ENCODE measurements around the gene CHST12.

CHST12 gene

DNA sequence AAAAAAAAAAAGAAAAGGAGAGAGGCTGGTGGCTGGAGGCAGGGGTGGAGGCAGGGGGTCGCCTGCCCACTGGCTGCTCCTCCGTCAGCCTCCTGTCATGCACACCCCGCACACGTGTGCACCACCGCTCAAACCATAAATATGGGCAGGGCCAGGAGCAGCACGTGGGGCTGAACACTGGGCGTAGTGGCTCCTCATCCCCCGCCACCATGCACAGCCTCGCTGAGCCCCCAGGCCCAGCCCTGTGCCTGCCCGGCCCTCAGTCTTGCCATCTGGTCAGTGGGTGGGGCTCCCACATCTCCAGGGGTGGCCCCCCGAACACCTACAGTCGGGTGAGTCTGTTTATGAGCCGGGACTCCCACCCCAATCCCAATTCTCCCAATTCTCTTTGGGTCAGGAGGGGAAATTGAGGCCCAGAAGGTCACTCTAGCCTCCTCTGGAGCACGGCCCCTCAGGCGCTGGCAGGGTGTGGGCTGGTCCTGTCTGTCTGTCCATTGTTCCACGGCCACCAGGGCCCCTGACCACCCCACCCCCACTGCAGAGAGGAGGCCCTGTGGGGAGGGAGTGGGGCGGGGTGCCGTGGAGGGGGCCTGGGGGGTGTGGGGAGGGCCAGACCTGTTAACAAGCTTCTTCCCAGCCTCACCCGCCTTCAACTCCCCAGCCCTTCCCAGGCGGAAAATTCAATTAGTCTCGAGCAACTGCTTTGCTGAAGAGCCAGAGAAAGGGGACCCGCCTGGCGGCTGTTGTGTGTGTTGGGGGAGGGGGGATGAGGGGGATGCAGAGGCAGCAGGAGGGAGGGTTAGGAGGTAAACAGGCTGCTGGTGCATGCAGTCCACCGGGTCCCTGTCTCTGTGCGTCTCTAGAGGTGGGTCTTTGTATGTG is 92.2 kb downstream of the CHST12 start:
- Histone ChIP-seq H3K36me3 (ENCODE audit: insufficient read depth, low read length) (no peaks in the 10 kb centered on the region), H3K4me1 (ENCODE audit: insufficient read depth, low read length) (peaks cover 66% of the 10 kb centered on the region), H2AFZ (ENCODE audit: low read depth, low read length) (no peak overlapping the region), H3K9me3 (ENCODE audit: low read length) (no peaks in the 10 kb centered on the region), H3K4me3 (ENCODE audit: low read length) (no peak overlapping the region), H3K27me3 (ENCODE audit: insufficient read depth, low read length) (no peaks in the 10 kb centered on the region)

DNA sequence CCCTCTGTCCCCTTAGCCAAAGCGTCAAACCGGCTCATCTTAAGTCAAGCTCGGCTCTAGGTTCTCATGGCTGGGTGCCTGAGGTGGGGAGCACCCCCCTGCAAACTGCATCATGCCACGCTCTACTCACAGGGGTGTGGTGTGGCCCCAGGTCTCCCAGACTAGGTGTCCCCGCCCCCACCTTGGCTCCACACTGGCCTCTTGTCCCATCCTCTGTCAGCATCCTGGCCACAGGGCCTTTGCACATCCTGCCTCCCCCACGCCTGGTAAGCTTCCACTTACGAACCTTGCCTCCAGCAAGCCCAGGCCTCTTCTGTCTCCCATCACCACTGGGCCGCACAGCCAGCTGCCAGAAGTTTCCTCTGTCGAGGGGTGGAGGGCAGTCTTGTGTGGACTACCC is 93.0 kb downstream of the CHST12 start:
- H3K27me3 ChIP-seq (ENCODE audit: insufficient read depth, low read length), result no peaks in the 10 kb centered on the region
- H3K36me3 ChIP-seq (ENCODE audit: insufficient read depth, low read length), result no peaks in the 10 kb centered on the region
- no peak overlapping the region for H3K4me3 ChIP-seq (ENCODE audit: low read length)
- no peaks in the 10 kb centered on the region for H3K9me3 ChIP-seq (ENCODE audit: low read length)
- peaks cover 68% of the 10 kb centered on the region for H3K4me1 ChIP-seq (ENCODE audit: insufficient read depth, low read length)
- no peak overlapping the region for H2AFZ ChIP-seq (ENCODE audit: low read depth, low read length)

DNA sequence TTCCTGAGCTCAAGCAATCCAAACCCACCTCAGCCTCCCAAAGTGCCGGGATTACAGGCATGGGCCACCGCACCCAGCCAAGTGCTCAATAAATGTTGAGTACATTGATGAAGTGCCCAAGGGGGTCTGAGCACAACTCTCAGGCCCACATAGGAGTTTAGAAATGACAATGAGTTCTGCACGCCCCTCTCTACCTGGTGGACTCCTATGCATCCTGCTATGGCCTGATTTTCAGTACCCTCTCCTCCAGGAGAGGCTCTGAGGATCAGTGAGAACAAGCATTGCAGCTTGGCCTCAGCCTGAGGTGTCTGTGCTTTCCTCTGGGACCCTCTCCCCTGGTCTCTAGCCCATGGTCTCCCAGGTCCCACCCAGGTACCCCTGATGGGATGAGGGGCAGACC is 93.7 kb downstream of the CHST12 start:
- H3K9me3 ChIP-seq (ENCODE audit: low read length), result no peaks in the 10 kb centered on the region
- H3K4me1 ChIP-seq (ENCODE audit: insufficient read depth, low read length), result peaks cover 68% of the 10 kb centered on the region
- H3K4me3 ChIP-seq (ENCODE audit: low read length), result no peak overlapping the region
- H3K27me3 ChIP-seq (ENCODE audit: insufficient read depth, low read length), result no peaks in the 10 kb centered on the region
- H2AFZ ChIP-seq (ENCODE audit: low read depth, low read length), result no peak overlapping the region
- no peaks in the 10 kb centered on the region for H3K36me3 ChIP-seq (ENCODE audit: insufficient read depth, low read length)

DNA sequence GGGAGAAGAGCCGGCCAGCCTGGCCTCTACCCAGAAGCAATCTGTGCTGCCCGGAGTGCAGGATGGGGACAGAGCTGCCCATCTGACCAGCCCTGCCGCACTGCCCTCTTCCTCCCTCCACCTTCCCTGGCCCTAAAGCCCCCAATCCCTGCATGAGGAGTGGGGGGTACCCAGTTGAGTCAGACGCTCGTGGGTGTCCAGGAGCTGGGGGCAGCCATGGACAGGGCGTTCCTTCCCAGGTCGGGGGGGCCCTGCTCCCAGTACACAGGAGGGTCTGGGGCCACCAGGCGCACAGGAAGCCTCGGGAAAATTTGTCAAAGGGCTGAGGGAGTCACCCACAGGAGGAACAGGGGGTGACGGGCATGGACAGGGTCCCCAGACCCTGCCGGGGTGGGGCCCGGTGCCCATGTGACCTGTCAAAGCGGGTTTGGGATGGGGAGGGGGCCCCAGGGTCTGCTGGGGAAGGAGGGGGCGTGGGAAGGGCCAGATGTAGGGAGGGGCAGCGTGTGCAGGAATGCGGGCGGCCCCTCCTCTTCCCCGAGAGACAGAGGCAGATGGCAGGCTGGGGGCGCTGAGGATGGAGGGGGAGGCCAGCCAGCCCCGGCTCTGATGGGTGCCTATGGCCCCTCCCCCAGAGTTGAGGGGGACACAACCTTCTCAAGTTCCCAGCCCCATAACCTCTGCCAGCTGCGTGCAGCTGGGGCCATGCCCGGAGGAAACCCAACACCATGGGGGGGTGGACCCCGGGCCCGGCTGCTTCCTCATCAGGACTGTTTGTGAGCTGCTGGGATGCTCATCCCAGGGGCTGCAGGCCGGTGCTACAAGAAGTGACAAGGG is 94.3 kb downstream of the CHST12 start:
- Histone ChIP-seq H3K27me3 (ENCODE audit: insufficient read depth, low read length) (no peaks in the 10 kb centered on the region), H3K4me3 (ENCODE audit: low read length) (no peak overlapping the region), H3K4me1 (ENCODE audit: insufficient read depth, low read length) (peaks cover 68% of the 10 kb centered on the region), H3K9me3 (ENCODE audit: low read length) (no peaks in the 10 kb centered on the region), H3K36me3 (ENCODE audit: insufficient read depth, low read length) (no peaks in the 10 kb centered on the region), H2AFZ (ENCODE audit: low read depth, low read length) (no peak overlapping the region)
